Peyer's patch (tissue), 4 donors: ENCODE results near the gene IFITM5. TPM values are rescaled to one million over a fixed set of nuclear protein-coding genes. Genes with fewer than 3 reads are reported as not detected.
"Not testable (repeated sequence)": the region's sequence is repeated elsewhere in the genome, so short reads cannot be mapped to it uniquely, and the experiment has no call there.

ENCODE experiments used
- DNase-seq, 3 donors: peaks; one replicate each; pipeline ENCODE4 v3.0.0-alpha.2; 2017 to 2019
- H3K27ac ChIP-seq, 4 donors: fragments of 200-600 bp; sonication (generic); one replicate each; pipeline ENCODE4 v1.5.1; 2016 to 2019
- H3K27me3 ChIP-seq, 2 donors: fragments of 200-600 bp; sonication (generic); one replicate each; pipeline ENCODE4 v1.5.1; 2019
- H3K36me3 ChIP-seq, 3 donors: fragments of 200-600 bp; sonication (generic); one replicate each; pipeline ENCODE4 v1.5.1; 2016 to 2019
- H3K4me1 ChIP-seq, 4 donors: fragments of 200-600 bp; sonication (generic); one replicate each; pipeline ENCODE4 v1.5.1; 2016 to 2019
- H3K4me3 ChIP-seq, 4 donors: fragments of 200-600 bp; sonication (generic); 1 replicate in 3 of 4; 2 replicates in 1 of 4; pipeline ENCODE4 v1.5.1; 2016 to 2019; ENCODE audit warnings: mild to moderate bottlenecking in 1 of 4
- H3K9me3 ChIP-seq, 4 donors: fragments of 200-600 bp; sonication (generic); one replicate each; pipeline ENCODE4 v1.5.1; 2016 to 2019; ENCODE audit warnings: mild to moderate bottlenecking in 1 of 4
- POLR2A ChIP-seq, 2 donors: fragments of 450-650 bp; IDR thresholded peaks; one replicate each; pipeline ENCODE4 v1.5.1; 2017; ENCODE audit warnings: antibody characterized with exemption in 2 of 2, mild to moderate bottlenecking in 2 of 2, moderate library complexity in 2 of 2
- total RNA-seq, 4 donors: library from RNA; depleted of rRNA; stranded (reverse); fragments of >200 nt; gene quantifications; one replicate each; pipeline ENCODE4 v1.1.0, GENCODE V29; 2016
- TF ChIP-seq, protein P1 (sequence below), 6 experiments: fragments of 450-650 bp in 4 of 6; fragments of 200-600 bp in 2 of 6; sonication (generic) in 1 of 6; IDR thresholded peaks; one replicate each; pipeline ENCODE4 v1.5.1; 2017 to 2019; ENCODE audit warnings: antibody characterized with exemption in 6 of 6, mild to moderate bottlenecking in 3 of 6, moderate library complexity in 1 of 6

The IFITM5 gene
- total RNA-seq, 4 donors from 2014 or later: not detected

DNA sequence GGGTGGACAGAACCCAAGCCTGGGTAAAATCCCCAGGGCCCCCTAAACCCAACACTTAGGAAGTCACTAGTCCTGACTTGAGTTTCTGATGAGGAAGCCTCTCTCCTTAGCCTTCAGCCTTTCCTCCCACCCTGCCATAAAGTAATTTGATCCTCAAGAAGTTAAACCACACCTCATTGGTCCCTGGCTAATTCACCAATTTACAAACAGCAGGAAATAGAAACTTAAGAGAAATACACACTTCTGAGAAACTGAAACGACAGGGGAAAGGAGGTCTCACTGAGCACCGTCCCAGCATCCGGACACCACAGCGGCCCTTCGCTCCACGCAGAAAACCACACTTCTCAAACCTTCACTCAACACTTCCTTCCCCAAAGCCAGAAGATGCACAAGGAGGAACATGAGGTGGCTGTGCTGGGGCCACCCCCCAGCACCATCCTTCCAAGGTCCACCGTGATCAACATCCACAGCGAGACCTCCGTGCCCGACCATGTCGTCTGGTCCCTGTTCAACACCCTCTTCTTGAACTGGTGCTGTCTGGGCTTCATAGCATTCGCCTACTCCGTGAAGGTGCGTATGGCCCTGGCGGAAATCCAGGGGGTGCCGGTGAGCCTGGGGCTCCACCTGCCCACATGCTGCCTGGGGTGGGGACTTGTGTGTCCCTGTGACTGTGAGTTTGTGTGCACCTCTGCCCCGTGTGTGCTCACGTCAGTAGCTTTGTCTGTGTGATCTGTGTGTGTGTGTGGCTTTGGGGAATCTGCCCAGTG lies 14.6 kb upstream of the IFITM5 start, which contains the start of gene IFITM1:
Gene IFITM1 (plus strand): TSS at position 254 of the 767 bp plus-strand sequence. CDS start 131 bp downstream, at position 385.
- Histone ChIP-seq H3K4me3 (peak within 1 kb of the TSS; percentile 43 to 66 (median 54)), H3K36me3 (no peaks in the 10 kb centered on the region), H3K9me3 (no peaks in the 10 kb centered on the region), H3K27ac (peak within 1 kb of the TSS; percentile 83 to 94 (median 90)), H3K27me3 (no peaks in the 10 kb centered on the region), H3K4me1 (peaks cover 0 to 56% (median 21%) of the 10 kb centered on the region in 4 donors)
- DNase-seq: peak; percentile 69 to 88 (median 80)
- TF ChIP-seq, protein P1, sequence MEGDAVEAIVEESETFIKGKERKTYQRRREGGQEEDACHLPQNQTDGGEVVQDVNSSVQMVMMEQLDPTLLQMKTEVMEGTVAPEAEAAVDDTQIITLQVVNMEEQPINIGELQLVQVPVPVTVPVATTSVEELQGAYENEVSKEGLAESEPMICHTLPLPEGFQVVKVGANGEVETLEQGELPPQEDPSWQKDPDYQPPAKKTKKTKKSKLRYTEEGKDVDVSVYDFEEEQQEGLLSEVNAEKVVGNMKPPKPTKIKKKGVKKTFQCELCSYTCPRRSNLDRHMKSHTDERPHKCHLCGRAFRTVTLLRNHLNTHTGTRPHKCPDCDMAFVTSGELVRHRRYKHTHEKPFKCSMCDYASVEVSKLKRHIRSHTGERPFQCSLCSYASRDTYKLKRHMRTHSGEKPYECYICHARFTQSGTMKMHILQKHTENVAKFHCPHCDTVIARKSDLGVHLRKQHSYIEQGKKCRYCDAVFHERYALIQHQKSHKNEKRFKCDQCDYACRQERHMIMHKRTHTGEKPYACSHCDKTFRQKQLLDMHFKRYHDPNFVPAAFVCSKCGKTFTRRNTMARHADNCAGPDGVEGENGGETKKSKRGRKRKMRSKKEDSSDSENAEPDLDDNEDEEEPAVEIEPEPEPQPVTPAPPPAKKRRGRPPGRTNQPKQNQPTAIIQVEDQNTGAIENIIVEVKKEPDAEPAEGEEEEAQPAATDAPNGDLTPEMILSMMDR (IDR thresholded peaks at IDR 0.05): no peak
- TF ChIP-seq POLR2A (IDR thresholded peaks at IDR 0.05): peak; percentile 69 to 72

DNA sequence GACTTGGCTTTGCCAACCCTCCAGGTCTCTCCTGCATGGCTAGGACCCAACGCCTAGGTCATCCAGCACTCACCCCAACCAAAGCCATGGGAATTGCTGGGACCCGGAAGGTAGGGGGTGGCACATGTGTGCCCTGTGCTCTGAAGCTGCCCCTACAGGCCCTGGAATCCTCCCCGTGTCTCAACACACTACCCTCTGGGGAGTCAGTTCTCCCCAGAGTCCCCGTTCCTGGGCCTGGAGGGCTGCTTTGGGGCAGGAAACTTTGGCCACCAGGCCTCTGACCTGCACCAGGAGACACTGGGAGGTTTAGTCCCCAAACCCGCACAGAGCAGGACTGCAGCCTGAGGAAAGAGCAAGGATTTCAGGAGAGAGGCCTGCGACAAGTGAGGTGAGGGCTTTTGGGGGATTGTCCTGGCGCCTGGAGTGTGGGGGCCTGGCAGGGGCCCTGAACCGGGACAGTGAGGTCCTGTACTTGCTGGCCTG lies 14.0 kb upstream of the IFITM5 start:
- H3K27me3 ChIP-seq: no peaks in the 10 kb centered on the region
- peak overlapping the region; percentile 83 to 94 (median 90) for H3K27ac ChIP-seq
- peaks cover 0 to 56% (median 21%) of the 10 kb centered on the region in 4 donors for H3K4me1 ChIP-seq
- peak overlapping the region; percentile 43 to 66 (median 54) for H3K4me3 ChIP-seq
- H3K36me3 ChIP-seq: no peaks in the 10 kb centered on the region
- no peaks in the 10 kb centered on the region for H3K9me3 ChIP-seq
- peak in 1 of 3 donors; percentile 57 for DNase-seq
- TF ChIP-seq POLR2A (IDR thresholded peaks at IDR 0.05): no peak
- TF ChIP-seq, protein P1 (IDR thresholded peaks at IDR 0.05): no peak

DNA sequence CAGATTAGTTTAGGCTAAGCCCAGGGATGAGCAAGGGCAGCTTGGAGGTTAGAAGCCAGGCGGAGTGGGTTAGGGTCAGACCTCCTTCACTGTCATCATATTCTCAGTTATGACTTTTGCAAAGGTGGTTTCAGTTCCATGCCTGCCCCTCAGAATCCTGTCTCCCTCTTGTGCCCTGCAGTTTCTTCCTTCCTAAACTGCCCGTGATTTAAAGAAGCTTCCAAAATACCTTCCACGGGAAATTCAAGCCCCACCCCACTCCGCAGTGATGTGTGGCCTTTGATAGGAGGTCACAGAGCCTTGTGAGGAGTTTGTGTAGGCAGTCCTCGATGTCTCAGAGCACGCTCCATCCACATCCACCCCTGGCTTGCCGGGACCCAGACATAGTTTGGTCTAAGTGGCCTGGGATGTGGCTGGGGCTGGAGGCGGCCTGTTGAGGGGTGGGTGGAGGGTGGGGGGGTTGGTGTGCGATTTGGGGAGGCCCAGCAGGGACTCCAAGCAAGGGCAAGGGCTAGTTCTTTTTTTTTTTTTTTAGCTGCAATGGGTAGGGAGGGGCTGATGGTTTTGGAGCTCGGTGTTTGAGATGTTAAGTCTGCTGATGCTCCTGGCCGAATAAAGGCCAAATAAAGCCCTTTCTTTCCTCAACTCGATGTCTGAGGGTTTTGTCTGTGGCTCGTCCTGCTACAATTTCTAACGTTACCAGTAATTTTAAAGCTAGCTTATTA lies 12.9 kb upstream of the IFITM5 start:
- Histone ChIP-seq H3K36me3 (no peaks in the 10 kb centered on the region), H3K27ac (peak overlapping the region; percentile 83 to 94 (median 90)), H3K9me3 (no peaks in the 10 kb centered on the region), H3K4me3 (peak overlapping the region in 3 of 4 donors; percentile 26 to 48 (median 35)), H3K4me1 (peaks cover 0 to 58% (median 21%) of the 10 kb centered on the region in 4 donors), H3K27me3 (no peaks in the 10 kb centered on the region)
- TF ChIP-seq, protein P1 (IDR thresholded peaks at IDR 0.05): no peak
- no peak for TF ChIP-seq POLR2A (IDR thresholded peaks at IDR 0.05)
- peak in 2 of 3 donors; percentile 43 to 61 for DNase-seq

DNA sequence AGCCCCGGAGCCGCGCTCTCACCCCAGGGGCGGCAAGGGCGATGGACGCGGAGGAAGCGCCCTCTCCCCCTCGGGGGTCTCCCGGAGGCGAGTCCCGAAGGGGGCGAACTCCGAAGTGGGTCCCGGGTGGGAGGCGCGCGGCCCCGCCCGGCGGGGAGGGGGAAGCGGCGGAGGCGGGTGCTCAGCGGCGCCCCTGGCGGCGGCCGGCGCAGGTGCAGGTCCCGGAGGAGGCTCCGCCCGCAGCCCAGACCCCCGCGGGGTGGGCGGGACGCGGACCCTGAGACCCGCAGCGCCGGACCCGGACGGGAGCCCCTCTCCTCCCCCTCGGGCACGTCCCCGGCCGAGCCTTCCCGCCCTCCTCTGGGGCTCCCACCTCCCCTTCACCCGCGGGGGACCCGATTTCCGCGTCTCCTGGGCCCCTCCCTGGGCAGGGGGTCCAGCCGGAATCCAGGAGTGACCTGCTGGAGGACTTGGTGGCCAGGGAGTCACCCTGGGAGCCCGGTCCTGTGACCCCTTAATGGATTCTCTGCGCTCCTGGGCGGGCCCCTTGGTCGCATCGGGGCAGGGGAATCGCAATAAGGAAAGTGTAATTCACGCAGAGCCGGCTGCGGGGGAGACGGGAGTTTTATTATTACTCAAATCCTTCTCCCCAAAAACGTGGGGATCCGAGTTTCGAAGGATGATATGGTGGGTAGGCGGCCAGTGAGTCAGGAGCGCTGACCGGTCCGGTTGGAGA lies 11.9 kb upstream of the IFITM5 start:
- H3K9me3 ChIP-seq, H3K27me3 ChIP-seq, DNase-seq, H3K36me3 ChIP-seq: not testable (repeated sequence)
- H3K27ac ChIP-seq: peak overlapping the region; percentile 83 to 94 (median 90)
- H3K4me1 ChIP-seq: peaks cover 0 to 57% (median 19%) of the 10 kb centered on the region in 4 donors
- peak overlapping the region; percentile 17 to 48 (median 30) for H3K4me3 ChIP-seq

DNA sequence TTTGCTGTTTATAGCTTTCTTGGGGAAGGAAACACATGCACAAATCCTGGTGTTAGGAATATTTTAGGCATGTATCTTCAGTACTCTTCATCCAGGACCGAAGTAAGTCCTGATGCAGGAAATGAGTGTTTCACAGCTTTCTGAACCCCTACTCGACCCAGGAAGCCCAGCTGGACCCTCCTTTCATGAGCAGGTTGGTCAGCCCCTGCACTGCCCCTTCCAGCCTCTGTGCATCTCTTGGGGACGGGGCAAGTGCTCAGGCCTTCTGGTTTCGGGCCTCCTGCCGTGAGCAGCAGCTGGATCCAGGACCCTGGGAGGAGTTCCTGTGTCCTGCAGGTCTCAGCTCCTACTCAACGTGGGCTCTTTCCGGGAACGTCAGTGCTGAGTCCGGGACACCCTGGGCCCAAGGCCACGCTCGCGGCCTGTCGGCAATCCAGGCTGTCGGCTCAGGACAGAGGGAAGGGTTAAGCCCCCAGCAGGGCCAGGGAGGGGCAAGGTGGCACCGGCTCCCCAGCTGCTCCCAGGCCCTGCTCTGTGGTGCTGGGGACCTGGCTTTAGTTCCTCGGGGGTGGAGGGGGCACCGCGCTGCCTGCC lies 10.8 kb upstream of the IFITM5 start:
- H3K9me3 ChIP-seq, H3K36me3 ChIP-seq, DNase-seq, H3K27me3 ChIP-seq: not testable (repeated sequence)
- Histone ChIP-seq H3K4me3 (peak overlapping the region; percentile 5 to 56 (median 44)), H3K27ac (peak overlapping the region; percentile 68 to 93 (median 86)), H3K4me1 (peaks cover 0 to 46% (median 19%) of the 10 kb centered on the region in 4 donors)

DNA sequence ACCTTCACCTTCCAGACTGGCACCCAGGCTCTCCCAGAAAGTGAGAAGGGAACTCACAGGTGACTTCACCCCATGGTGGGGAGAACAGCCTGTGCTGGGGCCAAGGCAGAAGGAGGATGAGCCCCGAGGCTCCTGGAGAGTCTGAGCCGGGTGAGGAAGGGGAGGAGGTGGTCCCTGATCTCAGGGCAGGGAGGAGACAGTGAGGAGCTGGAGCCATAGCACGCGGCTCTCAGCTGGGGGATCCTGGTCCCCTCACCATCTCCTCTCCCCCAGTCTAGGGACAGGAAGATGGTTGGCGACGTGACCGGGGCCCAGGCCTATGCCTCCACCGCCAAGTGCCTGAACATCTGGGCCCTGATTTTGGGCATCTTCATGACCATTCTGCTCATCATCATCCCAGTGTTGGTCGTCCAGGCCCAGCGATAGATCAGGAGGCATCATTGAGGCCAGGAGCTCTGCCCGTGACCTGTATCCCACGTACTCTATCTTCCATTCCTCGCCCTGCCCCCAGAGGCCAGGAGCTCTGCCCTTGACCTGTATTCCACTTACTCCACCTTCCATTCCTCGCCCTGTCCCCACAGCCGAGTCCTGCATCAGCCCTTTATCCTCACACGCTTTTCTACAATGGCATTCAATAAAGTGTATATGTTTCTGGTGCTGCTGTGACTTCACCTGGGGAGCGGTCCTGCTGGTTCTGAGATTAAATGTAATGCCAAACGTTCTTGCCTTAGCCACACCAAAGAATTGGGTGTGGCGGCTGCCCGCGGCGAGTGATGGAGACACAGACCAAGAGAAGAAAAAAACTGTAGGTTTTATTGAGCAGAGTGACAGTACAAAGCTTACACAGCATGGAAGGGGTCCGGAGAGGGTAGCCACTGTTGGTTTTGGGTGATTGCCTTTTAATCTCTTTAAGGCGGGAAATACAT lies 9.7 kb upstream of the IFITM5 start:
- Histone ChIP-seq H3K4me3 (peak overlapping the region; percentile 39 to 56 (median 48)), H3K27ac (peak overlapping the region; percentile 68 to 93 (median 86)), H3K4me1 (peaks cover 0 to 44% (median 19%) of the 10 kb centered on the region in 4 donors)
- H3K9me3 ChIP-seq, H3K36me3 ChIP-seq, H3K27me3 ChIP-seq: not testable (repeated sequence)
- peak in 2 of 3 donors; percentile 55 to 65 for DNase-seq
